Esophagus squamous epithelium (tissue), 4 donors: Measurements from ENCODE around the gene COX5A.

Source experiments
- CTCF ChIP-seq, 6 experiments: fragments of 450-650 bp in 4 of 6; fragments of 200-600 bp in 2 of 6; sonication (generic) in 2 of 6; IDR thresholded peaks; one replicate each; pipeline ENCODE4 v1.5.1; 2016 to 2019; ENCODE audit warnings: antibody characterized with exemption in 6 of 6, mild to moderate bottlenecking in 4 of 6, moderate library complexity in 4 of 6
- POLR2A ChIP-seq, 4 donors: fragments of 450-650 bp; IDR thresholded peaks; one replicate each; pipeline ENCODE4 v1.6.1; 2017; ENCODE audit warnings: antibody characterized with exemption in 4 of 4, mild to moderate bottlenecking in 4 of 4, moderate library complexity in 3 of 4

DNA sequence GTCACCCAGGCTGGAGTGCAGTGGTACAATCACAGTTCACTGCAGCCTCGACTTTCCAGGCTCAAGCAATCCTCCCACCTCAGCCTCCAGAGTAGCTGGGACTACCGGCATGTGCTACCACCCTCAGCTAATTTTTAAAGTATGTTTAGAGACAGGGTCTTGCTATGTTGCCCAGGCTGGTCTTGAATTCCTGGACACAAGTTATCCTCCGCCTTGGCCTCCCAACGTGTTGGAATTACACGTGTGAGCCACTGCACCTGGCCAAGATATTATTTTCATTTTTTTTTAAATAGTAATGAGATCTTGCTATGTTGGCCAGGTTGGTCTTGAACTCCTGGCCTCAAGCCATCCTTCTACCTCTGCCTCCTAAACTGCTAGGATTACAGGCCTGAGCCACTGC, 52.4 kb downstream of the COX5A start:
- TF ChIP-seq CTCF (IDR thresholded peaks at IDR 0.05) = no peak
- no peak for TF ChIP-seq POLR2A (IDR thresholded peaks at IDR 0.05)
